ENCODE measurements around the gene OR1J1. TPM values are rescaled to one million over a fixed set of nuclear protein-coding genes. Genes with fewer than 3 reads are reported as not detected.

OR1J1 gene
- total RNA-seq, 4 donors from 2014 or later = not detected

DNA sequence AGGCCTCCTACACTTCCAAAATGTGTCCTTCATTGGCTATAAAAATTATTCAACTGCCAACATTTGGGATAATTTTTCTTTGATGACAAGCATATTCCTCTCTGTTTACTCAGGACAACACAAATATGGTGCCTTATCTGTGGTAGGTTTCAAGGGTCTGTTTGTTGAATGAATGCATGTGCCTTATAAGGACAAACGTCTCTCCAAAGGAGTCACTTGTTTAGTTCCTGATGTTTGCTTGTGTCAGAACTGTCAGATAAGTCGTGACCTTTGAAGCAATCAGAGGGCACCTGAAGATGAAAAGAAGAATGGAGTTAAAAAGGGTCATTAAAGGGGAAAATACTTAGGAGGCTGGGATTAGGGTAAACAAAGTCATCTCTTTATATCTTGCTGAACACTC lies 29.2 kb upstream of the OR1J1 start:
- TF ChIP-seq, protein P1, sequence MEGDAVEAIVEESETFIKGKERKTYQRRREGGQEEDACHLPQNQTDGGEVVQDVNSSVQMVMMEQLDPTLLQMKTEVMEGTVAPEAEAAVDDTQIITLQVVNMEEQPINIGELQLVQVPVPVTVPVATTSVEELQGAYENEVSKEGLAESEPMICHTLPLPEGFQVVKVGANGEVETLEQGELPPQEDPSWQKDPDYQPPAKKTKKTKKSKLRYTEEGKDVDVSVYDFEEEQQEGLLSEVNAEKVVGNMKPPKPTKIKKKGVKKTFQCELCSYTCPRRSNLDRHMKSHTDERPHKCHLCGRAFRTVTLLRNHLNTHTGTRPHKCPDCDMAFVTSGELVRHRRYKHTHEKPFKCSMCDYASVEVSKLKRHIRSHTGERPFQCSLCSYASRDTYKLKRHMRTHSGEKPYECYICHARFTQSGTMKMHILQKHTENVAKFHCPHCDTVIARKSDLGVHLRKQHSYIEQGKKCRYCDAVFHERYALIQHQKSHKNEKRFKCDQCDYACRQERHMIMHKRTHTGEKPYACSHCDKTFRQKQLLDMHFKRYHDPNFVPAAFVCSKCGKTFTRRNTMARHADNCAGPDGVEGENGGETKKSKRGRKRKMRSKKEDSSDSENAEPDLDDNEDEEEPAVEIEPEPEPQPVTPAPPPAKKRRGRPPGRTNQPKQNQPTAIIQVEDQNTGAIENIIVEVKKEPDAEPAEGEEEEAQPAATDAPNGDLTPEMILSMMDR (IDR thresholded peaks at IDR 0.05) = no peak
- DNase-seq (ENCODE audit: low spot score) (no peak), ATAC-seq (ENCODE audit: low FRiP score) (no peak)

DNA sequence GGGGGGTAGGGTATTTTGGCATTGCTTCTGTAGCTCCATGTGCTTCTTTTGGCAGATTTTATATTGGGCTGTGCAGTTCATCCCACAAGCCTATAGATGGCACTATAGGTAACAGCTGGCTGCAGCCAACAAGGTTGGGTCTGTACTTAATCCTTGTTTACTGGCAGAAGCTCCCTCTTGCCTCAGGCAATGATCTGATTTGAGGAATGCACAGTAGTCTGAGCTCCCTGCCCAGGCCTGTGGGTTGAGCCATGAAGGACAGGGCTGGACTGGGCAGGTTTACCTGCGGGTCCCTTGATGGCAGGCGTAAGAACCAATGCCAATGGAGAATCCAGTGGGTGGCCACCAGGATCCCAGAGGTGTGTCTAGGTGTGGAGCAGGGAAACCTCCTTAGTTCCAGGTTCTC lies 21.2 kb upstream of the OR1J1 start:
- DNase-seq (ENCODE audit: low spot score) = no peak
- TF ChIP-seq, protein P1 (IDR thresholded peaks at IDR 0.05) = no peak
- ATAC-seq (ENCODE audit: low FRiP score) = no peak

DNA sequence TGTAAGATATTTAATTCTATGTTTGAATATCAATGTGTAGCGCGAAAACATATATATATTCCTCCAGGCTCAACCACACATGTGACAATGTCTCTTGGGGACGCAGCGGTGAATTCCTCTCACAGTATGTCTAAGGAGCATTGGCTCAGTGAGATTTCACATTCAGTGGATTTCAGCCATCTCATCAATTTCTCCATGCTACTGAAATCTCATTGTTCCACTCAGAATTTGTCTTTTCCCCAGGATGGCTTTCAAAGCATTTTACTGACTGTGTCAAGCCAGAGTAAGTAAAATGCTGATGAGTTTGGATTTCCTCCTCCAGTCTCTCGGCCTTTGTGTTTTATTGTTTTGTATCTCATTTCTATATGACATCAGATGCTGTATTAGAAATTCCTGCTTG lies 1.3 kb upstream of the OR1J1 start:
- ATAC-seq (ENCODE audit: low FRiP score) (no peak), DNase-seq (ENCODE audit: low spot score) (no peak)
- TF ChIP-seq, protein P1 (IDR thresholded peaks at IDR 0.05) = no peak

DNA sequence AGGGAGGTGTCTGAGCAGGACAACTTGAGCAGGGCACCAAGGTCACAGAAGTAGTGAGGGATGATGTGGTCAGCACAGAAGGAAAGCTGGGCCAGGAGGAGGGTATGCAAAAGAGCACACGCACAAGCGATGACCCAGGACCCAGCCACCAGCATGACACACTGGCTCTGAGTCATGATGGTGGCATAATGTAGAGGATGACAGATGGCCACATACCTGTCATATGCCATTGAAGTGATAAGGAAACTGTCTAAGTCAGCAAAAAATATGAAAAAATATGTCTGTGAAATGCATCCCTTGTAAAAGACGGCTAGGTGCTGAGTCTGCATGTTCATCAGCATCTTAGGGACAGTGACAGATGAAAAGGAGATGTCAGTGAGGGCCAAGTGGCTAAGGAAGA lies 380 bp downstream of the OR1J1 start:
- TF ChIP-seq, protein P1 (IDR thresholded peaks at IDR 0.05) = no peak
- ATAC-seq (ENCODE audit: low FRiP score) = no peak

DNA sequence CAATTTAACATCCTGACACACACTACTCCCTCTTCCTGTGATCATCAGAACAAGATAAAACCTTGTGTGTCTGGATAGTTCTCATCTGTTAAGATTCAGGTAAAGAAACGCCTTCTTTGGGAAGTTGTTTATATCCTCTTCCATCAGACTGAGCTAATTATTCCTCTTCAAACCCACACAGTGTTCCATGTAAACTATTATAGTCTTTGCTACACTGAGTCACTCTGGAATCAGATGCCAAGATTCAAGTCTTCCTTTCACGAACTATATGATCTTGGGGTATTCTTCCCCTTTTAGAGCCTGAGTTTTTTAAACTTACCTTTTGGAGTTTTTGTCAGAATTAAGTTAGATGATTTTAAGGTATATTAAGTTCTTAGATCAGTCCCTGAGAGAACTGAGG lies 2.0 kb downstream of the OR1J1 start:
- ATAC-seq (ENCODE audit: low FRiP score) = no peak
- TF ChIP-seq, protein P1 (IDR thresholded peaks at IDR 0.05) = no peak
- DNase-seq (ENCODE audit: low spot score) = no peak

More for the DNA sequence above, 380 bp downstream of the OR1J1 start:
- no peak for DNase-seq (ENCODE audit: low spot score)

DNA sequence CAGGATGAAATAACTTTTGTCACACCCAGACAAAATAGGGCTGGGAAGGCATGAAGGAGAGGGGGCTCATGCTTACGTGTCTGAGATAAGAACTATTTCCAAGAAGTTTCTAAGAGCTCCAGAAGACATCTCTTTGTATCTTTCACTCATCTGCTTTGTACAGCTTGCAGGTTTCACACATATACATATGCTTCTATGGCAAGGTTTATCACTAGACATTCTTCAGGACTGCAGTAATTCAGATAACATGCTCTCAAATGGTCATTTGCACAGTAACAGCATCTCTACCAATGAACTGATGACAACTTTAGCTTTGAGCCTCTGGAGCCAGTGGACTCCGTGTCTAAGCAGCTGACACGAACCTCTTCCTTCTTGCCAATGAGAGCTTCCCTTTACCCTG lies 3.2 kb downstream of the OR1J1 start:
- TF ChIP-seq, protein P1 (IDR thresholded peaks at IDR 0.05) = no peak
- no peak for ATAC-seq (ENCODE audit: low FRiP score)
- DNase-seq (ENCODE audit: low spot score) = no peak

DNA sequence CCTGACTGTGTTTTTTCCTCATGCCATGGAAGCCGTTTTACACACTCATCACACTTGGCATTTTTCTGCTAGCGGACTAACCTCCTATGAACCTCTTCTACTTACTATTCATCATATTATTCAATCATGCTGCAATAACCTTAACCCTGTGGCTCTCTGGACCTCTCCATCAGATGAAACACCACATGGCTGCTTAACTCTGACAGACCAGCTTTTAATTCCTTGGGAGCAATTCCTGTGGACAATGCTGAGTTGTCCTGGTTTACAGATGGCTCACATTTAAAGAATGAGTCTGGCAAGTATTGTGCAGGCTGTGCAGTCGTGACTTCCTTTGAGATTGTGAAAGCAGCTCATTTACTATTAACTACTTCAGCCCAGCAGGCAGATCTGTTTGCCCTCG lies 9.0 kb downstream of the OR1J1 start:
- DNase-seq (ENCODE audit: low spot score) = no peak
- no peak for ATAC-seq (ENCODE audit: low FRiP score)
- TF ChIP-seq, protein P1 (IDR thresholded peaks at IDR 0.05) = no peak

All from omental fat pad (tissue), 4 donors.